Measurements from ENCODE around the gene TMEM236.

TMEM236 gene

GRCh38 chr10:17792991-17793390 lies 41.0 kb downstream of the TMEM236 start:
- no peak overlapping the region for H3K4me3 ChIP-seq (replicated peaks; ENCODE audit: low read depth, low read length)
- DNase-seq (ENCODE audit: low read depth), result no peak
- TF ChIP-seq, protein P1, sequence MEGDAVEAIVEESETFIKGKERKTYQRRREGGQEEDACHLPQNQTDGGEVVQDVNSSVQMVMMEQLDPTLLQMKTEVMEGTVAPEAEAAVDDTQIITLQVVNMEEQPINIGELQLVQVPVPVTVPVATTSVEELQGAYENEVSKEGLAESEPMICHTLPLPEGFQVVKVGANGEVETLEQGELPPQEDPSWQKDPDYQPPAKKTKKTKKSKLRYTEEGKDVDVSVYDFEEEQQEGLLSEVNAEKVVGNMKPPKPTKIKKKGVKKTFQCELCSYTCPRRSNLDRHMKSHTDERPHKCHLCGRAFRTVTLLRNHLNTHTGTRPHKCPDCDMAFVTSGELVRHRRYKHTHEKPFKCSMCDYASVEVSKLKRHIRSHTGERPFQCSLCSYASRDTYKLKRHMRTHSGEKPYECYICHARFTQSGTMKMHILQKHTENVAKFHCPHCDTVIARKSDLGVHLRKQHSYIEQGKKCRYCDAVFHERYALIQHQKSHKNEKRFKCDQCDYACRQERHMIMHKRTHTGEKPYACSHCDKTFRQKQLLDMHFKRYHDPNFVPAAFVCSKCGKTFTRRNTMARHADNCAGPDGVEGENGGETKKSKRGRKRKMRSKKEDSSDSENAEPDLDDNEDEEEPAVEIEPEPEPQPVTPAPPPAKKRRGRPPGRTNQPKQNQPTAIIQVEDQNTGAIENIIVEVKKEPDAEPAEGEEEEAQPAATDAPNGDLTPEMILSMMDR (IDR thresholded peaks at IDR 0.05; ENCODE audit: low read length, missing control alignments), result no peak

DNA sequence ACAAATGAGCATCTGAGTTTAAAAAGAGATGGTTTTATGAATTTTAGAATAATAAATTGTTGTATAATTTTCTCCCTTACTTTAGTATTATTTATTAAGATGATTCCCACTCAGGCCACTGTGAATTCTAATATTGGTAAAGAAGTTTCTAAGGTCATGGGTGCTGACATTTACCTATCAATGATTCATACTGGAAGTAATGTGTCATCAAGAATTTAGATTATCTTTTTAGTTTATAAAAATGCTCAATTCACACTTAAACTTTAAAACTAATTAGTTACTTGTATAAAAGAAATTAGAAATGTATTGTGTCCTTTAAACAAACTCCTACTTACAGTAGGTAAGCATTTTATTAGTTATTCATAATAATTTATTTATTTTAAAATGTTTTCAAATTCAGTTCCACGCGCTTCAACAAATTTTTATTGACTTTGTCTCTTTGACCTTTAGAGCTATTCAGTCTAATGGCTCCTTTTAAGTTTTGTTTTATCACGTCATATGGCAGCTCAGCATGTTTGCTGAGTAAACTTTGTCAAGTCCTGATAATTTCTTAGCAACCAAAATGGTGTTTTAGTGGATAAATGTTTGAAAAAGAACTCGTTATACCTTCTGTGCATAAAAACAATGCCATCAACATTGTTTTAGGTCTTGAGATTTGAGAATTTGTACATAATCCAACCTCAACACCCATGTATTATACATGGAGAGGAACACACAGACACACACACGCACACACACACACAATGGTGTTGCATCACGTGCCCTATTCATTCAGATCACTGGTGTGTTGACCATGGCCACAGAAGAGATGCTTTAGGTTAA lies 42.0 kb downstream of the TMEM236 start:
- TF ChIP-seq, protein P1 (IDR thresholded peaks at IDR 0.05; ENCODE audit: low read length, missing control alignments), result no peak
- no peak for DNase-seq (ENCODE audit: low read depth)
- H3K4me3 ChIP-seq (replicated peaks; ENCODE audit: low read depth, low read length), result no peak overlapping the region

DNA sequence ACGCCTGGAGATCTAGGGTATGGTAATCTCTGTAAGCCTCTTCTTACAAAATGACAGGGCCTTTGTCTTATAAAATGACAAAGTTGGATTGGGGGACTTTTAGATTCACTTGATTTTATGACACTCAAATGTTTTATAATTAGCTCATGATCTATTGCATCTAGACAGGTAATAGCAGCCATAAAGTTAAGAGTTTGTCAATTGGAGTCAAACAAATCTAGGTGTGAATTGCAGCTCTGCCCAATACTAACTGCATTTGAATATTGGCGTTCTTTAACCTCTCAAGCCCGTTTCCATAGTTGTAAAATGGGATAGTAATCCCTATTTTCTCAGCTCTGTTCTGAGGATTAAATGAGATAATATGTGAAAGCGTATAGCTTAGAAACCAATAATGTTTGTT lies 43.1 kb downstream of the TMEM236 start:
- no peak overlapping the region for H3K4me3 ChIP-seq (replicated peaks; ENCODE audit: low read depth, low read length)
- TF ChIP-seq, protein P1 (IDR thresholded peaks at IDR 0.05; ENCODE audit: low read length, missing control alignments), result no peak
- DNase-seq (ENCODE audit: low read depth), result no peak

- no peak for DNase-seq (ENCODE audit: low read depth)
- TF ChIP-seq, protein P1 (IDR thresholded peaks at IDR 0.05; ENCODE audit: low read length, missing control alignments), result no peak
- H3K4me3 ChIP-seq (replicated peaks; ENCODE audit: low read depth, low read length), result no peak overlapping the region
Measured at GRCh38 chr10:17795813-17796594, 44.0 kb downstream of the TMEM236 start.

GRCh38 chr10:17801507-17801906 lies 49.5 kb downstream of the TMEM236 start:
- TF ChIP-seq, protein P1 (IDR thresholded peaks at IDR 0.05; ENCODE audit: low read length, missing control alignments), result no peak
- DNase-seq (ENCODE audit: low read depth), result no peak
- no peak overlapping the region for H3K4me3 ChIP-seq (replicated peaks; ENCODE audit: low read depth, low read length)

- TF ChIP-seq, protein P1 (IDR thresholded peaks at IDR 0.05; ENCODE audit: low read length, missing control alignments), result no peak
- no peak for DNase-seq (ENCODE audit: low read depth)
- H3K4me3 ChIP-seq (replicated peaks; ENCODE audit: low read depth, low read length), result no peak overlapping the region
Measured at GRCh38 chr10:17802350-17802749, 50.3 kb downstream of the TMEM236 start.

Measured in fibroblast of pulmonary artery (primary cell).